Dermis blood vessel endothelial cell (primary cell): ENCODE data around the gene TAF1B. TPM values are rescaled to one million over a fixed set of nuclear protein-coding genes. Genes with fewer than 3 reads are reported as not detected.
"Not testable (repeated sequence)": the region's sequence is repeated elsewhere in the genome, so short reads cannot be mapped to it uniquely, and the experiment has no call there.

ENCODE experiments used
- DNase-seq: peaks from one replicate; pipeline ENCODE4 v3.0.0; 2010
- total RNA-seq: library from RNA; depleted of rRNA; stranded (reverse); fragments of >200 nt; gene quantifications from 2 replicates; pipeline ENCODE4 v1.2.3, GENCODE V29; 2014

TAF1B gene
- total RNA-seq, 1 donor from 2014 or later, result 20.6 TPM

DNA sequence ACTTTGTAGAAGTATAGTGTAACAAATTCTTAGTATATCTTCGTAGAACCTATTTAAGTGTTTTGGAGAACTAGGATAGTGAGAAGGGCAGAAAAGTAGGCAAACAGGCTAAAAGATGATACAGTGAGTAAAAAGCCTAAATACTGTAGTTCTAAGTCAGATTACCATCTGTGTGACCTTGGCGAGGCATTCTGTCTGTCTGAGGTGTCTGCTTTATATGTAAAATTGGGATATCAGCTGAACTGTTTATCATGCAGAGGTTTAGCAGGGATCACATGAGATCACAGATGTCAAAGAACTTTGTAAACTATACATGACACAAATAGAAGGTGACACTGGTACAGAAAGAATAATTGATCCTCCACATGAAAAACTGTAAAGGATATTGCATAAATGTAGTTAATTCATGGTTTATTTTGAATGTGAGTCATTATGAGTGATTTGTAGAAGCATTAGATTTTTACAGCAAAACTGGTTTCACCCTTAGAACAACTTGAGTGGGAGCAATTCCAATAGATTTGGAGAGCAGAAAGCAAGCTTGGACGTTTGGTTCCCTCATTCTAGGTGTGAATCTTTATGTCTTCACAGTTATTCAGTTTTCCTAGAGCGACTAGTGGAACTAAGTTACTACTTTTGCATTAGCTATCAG lies 41.9 kb downstream of the TAF1B start:
- DNase-seq, result no peak

- DNase-seq, result no peak
Observed at GRCh38 chr2:9887513-9887912, 44.2 kb downstream of the TAF1B start.

DNA sequence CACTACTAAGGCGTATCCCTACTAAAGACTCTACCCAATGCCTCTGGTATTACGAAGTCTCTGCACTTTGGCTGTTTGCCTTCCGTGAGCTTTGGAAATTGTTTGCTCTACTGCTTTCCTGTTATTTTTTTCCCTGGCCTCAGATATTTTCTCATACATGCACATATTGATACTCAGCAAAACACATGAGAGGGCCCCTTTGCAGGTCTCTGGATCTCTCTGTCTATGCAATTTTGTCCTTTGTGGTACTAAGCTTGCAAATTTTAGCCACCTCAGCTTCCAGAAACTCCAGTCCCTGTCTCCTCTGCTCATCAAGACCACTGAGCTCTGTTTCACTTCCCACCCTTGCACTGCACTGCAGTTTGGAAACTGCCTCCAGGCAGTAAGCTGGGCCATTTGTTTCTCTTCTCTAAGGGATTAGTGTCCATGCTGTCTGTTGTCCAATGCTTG lies 46.6 kb downstream of the TAF1B start:
- peak; percentile 10 for DNase-seq

DNA sequence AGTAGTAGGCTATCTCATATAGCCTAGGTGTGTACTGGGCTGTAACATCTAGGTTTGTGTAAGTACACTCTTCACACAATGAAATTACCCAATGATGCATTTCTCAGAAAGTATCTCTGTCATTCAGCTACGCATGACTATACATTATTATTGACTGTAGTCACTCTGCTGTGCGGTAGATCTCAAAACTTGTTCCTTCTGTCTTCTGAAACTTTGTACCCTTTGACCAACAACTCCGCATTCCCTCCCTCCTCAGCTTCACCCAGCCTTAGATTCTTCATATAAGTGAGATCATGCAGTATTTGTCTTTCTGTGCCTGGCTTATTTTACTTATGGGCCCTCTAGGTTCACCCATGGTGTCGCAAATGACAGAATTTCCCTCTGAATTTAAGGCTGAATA lies 49.0 kb downstream of the TAF1B start:
- no peak for DNase-seq

GRCh38 chr2:9895669-9896590 lies 52.7 kb downstream of the TAF1B start:
- DNase-seq, result peak; percentile 32

DNA sequence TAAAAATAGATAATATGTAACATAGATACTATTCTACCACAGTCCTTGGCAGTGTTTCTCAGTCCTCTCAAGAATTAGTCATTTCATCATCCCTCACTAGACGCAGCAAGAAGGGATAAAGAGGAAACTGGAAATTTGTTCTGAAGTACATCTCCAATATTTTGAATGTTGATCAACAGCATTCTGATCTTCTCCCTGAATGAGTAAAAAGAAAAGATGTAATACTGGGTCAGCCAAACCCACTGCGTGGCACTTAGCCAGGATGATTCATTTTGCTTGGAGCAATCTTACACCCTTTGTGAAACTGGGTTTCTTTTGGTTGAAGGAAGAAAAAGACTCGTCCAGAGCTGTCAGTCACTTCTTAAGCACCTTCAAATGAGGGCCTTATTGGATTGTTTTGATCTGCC lies 54.1 kb downstream of the TAF1B start:
- peak; percentile 81 for DNase-seq

DNA sequence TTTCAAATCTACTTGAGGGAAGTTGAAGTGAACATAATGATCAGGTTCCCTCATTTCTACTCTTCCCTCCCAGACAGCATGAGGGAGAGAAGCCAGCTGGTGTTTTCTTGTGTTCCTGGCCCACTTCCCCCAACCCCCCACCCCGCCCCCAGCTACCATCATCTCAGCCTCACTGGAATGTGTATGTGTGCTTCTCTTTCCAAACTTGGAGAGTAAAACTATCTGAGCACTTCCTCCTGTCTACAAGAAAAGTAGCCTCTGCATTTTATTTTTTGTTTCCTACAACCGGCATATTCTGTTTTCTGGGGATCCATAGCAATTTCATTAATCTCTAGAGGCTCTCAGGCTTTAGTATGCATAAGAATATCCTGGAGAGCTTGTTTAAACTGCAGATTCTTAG lies 54.6 kb downstream of the TAF1B start:
- no peak for DNase-seq

- no peak for DNase-seq
Observed at GRCh38 chr2:9905413-9905812, 62.1 kb downstream of the TAF1B start.

GRCh38 chr2:9907402-9907801 lies 64.1 kb downstream of the TAF1B start:
- DNase-seq, result no peak

GRCh38 chr2:9908639-9909038 lies 65.4 kb downstream of the TAF1B start:
- DNase-seq, result no peak

- no peak for DNase-seq
Observed at GRCh38 chr2:9909106-9909505, 65.8 kb downstream of the TAF1B start.

DNA sequence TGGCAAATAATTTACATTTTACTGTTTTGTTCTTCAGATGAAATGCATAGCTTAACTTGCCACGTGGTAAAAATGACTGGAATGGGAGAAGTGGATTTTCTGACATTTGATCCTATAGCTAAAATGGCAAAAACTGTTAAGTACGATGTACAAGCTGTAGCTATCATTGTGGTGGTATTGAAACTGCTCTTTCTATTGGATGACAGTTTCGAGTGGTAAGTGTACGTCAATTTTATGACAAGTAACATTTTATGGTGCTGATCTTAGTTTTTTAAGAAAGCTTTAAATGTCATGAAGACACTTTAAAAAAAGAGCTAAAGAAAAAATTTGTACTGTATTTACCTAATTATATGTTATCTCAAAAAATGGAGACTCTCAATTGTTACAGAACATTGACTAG lies 67.4 kb downstream of the TAF1B start:
- no peak for DNase-seq

DNA sequence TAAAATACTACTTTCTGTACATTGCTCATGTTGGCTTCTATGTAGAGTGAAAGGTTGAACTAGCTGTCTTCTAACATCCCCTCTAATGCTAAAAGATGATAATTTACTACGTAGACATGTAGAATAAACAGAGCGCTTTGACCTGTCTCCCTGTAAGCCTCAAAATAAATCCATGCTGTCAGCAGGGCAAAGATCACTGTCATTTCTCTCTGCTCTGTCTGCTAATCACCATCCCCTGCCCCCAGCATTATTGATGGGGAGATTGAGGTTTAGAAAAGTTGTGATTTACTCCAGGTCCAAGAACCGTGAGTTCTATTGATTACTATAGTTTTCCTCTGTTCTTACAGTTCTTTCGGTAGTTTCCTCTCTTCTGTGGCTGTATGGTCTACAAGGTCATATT lies 69.2 kb downstream of the TAF1B start:
- DNase-seq, result no peak

DNA sequence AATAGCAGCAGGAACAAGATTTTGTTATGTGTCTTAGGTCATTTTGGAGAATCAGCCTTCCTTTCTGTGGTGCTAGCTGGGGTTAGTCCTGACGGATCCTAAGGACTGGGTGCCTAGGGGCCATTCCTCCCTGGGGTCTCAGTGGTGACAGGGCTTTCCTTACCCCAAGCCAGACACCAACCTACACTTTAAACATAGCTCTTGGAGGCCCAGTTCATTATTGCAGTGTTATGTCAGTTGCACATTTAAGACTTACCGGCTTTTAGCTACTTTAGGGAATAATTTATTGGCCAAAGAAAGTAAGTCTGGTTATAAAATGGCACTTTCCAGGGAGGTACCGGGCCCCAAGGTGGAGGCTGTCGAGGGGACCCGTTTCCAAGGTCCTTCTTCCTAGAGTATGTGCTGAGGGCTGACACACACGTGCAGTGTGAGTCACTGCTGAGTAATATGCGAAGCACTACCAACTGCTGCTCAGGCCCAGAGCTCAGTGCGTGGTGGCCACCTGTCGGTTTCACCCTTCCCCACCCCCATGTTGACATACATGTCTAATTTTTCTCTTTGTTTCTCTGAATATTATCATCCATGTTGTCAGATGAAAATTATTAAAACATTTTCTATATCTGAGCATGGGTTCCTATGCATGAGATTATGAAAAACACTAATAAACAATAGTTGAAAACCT lies 71.3 kb downstream of the TAF1B start:
- peak; percentile 85 for DNase-seq

- peak; percentile 69 for DNase-seq
Observed at GRCh38 chr2:9918275-9918674, 75.0 kb downstream of the TAF1B start.

DNA sequence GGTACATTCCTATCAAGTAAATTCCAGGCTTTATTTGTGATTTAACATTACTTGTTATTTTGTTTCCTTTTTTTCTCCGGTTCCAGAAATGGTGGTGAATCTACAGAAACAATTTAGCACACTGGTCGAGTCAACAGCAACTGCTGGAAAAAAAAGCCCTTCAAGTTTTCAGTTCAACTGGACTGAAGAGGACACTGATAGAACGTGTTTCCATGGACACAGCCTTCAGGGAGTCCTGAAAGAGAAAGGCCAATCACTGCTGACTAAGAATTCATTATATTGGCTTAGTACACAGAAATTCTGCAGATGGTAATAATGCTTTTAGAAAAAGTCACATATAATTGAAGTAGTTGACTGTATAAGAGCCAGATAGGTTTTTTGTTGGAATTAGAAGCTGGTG lies 76.2 kb downstream of the TAF1B start:
- DNase-seq, result no peak

GRCh38 chr2:9927020-9927419 lies 83.7 kb downstream of the TAF1B start:
- not testable (repeated sequence) for DNase-seq

- no peak for DNase-seq
Observed at GRCh38 chr2:9937258-9937657, 94.0 kb downstream of the TAF1B start.

- no peak for DNase-seq
Observed at GRCh38 chr2:9937968-9938367, 94.7 kb downstream of the TAF1B start.

GRCh38 chr2:9939587-9940485 lies 96.6 kb downstream of the TAF1B start:
- DNase-seq, result no peak

DNA sequence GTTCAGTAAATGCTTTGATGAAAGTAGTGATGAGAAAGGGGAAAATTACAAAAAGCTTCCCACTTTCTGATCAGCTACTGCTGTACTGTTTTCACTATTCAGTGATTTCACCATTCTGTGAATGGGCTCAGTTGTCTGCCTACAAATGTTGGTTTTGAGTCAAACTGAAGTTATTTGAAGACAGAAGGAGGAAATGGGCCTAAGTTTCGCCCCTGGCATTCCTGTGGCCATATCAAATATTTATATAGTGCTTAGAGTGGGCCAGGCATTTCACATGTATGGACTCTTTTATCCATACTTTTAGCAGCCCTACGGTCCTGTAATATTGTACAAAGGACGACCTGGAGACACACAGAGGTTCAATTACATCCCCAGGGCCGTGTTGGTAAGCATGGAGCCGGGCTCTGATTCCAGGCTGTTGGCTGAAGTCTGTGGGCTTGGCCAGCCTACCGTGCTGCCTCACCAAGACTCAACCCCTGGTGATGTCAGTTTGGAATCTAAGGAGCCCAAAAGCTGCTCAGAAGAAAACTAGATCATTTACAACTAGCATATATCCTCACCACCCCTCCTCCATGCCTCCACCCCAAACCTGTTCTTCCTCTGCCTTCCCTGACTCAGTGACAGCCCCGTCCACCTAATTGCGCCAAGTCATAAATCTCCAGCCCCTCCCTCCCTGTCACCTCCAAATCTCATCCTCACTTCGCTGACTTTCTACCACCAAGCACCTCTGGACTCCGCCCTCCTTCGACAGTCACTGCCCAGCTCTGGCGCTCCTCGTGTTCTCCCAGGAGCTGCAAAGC lies 98.1 kb downstream of the TAF1B start:
- DNase-seq, result no peak

GRCh38 chr2:9941996-9942390 lies 98.7 kb downstream of the TAF1B start:
- no peak for DNase-seq
